Measurements from ENCODE around the gene ANXA5. TPM values are rescaled to one million over a fixed set of nuclear protein-coding genes. Genes with fewer than 3 reads are reported as not detected.

ANXA5 gene
- total RNA-seq, 2 donors from 2014 or later: 212 to 241 TPM

DNA sequence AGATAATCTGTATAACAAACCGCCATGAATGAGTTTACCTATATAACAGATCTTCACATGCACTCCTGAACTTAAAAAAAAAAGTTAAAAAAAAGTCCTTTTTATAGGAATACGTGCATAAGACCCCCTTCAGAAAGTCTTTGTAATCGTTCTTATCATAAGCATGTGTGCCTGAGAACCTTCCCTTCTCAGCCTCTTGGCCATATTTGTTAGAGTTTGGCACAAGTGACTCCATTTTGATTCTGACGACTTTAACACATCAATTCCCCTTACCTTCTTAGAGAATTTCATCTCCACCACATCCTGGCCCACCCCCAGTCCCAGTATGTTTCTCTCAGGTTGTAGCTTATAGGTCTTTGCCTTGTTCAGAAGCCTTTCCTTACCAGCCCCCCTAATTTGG, 16.0 kb upstream of the ANXA5 start:
- Mint-ChIP-seq H3K36me3 (ENCODE audit: low read depth) (no peaks in the 10 kb centered on the region), H3K9me3 (no peaks in the 10 kb centered on the region), H3K4me3 (no peak overlapping the region), H3K4me1 (peaks cover 15% of the 10 kb centered on the region), H3K27me3 (ENCODE audit: insufficient read depth) (no peaks in the 10 kb centered on the region), H3K27ac (no peak overlapping the region)
- no peak overlapping the region for H3K27ac ChIP-seq (ENCODE audit: low read depth, low read length)
- TF ChIP-seq, protein P1, sequence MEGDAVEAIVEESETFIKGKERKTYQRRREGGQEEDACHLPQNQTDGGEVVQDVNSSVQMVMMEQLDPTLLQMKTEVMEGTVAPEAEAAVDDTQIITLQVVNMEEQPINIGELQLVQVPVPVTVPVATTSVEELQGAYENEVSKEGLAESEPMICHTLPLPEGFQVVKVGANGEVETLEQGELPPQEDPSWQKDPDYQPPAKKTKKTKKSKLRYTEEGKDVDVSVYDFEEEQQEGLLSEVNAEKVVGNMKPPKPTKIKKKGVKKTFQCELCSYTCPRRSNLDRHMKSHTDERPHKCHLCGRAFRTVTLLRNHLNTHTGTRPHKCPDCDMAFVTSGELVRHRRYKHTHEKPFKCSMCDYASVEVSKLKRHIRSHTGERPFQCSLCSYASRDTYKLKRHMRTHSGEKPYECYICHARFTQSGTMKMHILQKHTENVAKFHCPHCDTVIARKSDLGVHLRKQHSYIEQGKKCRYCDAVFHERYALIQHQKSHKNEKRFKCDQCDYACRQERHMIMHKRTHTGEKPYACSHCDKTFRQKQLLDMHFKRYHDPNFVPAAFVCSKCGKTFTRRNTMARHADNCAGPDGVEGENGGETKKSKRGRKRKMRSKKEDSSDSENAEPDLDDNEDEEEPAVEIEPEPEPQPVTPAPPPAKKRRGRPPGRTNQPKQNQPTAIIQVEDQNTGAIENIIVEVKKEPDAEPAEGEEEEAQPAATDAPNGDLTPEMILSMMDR (conservative IDR thresholded peaks at IDR 0.05): no peak
- H3K27me3 ChIP-seq (ENCODE audit: control insufficient read depth, insufficient read depth, low read length, poor library complexity, severe bottlenecking): no peaks in the 10 kb centered on the region
- no peak for DNase-seq
- H3K36me3 ChIP-seq (ENCODE audit: control insufficient read depth, insufficient read depth, low read length): no peaks in the 10 kb centered on the region
- peaks cover 6% of the 10 kb centered on the region for H3K4me1 ChIP-seq (ENCODE audit: control insufficient read depth, insufficient read depth, low read length)
- WGBS, 2 experiments (ENCODE audit: insufficient coverage in 1 of 2, insufficient read length in 1 of 2): 72 to 86% methylated on average over 3 to 4 of the region's 4 CpGs
- no peak overlapping the region for H3K4me3 ChIP-seq (ENCODE audit: low read length)
- no peak overlapping the region for H3K9ac ChIP-seq (ENCODE audit: extremely low read depth, low read length, poor library complexity, severe bottlenecking)
- no peaks in the 10 kb centered on the region for H3K9me3 ChIP-seq (ENCODE audit: control insufficient read depth, low read length)

DNA sequence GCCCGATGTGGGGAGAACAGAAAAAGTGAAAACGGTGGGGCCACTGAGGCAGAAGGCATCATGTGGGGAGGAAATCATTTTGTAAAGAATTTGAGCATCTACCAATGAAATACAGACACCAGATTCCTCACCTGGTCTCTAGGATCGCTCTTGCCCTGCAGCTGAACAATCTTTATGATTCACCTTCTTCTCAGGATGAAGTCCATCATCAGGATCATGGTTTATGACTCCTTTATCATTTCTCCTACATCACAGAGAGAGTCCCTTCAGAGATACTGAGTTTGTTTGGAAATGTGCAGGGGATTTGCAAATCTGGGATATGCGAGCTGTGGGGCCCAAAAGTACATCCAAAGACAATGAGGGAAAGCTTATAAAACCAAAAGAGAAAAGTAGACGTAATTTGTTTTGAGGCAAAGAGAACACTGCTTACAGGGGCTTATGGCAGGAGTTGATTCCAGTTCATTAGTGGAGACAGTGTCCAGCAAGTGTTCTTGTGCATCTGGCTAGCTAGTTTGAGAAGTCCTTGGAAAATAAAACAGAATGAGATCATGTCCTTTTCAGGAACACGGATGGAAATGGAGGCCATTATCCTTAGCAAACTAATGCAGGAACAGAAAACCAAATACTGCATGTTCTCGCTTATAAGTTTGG, 15.3 kb upstream of the ANXA5 start:
- Mint-ChIP-seq H3K36me3 (ENCODE audit: low read depth) (no peaks in the 10 kb centered on the region), H3K9me3 (no peaks in the 10 kb centered on the region), H3K27ac (peak overlapping the region; percentile 86), H3K4me3 (peak overlapping the region; percentile 44), H3K4me1 (peaks cover 15% of the 10 kb centered on the region), H3K27me3 (ENCODE audit: insufficient read depth) (no peaks in the 10 kb centered on the region)
- TF ChIP-seq, protein P1 (conservative IDR thresholded peaks at IDR 0.05): no peak
- H3K9me3 ChIP-seq (ENCODE audit: control insufficient read depth, low read length): no peaks in the 10 kb centered on the region
- peak overlapping the region; percentile 82 for H3K27ac ChIP-seq (ENCODE audit: low read depth, low read length)
- H3K27me3 ChIP-seq (ENCODE audit: control insufficient read depth, insufficient read depth, low read length, poor library complexity, severe bottlenecking): no peaks in the 10 kb centered on the region
- peaks cover 6% of the 10 kb centered on the region for H3K4me1 ChIP-seq (ENCODE audit: control insufficient read depth, insufficient read depth, low read length)
- H3K36me3 ChIP-seq (ENCODE audit: control insufficient read depth, insufficient read depth, low read length): no peaks in the 10 kb centered on the region
- 57 to 62% methylated on average over 6 to 7 of the region's 7 CpGs for WGBS, 2 experiments (ENCODE audit: insufficient coverage in 1 of 2, insufficient read length in 1 of 2)
- peak overlapping the region; percentile 75 for H3K4me3 ChIP-seq (ENCODE audit: low read length)
- H3K9ac ChIP-seq (ENCODE audit: extremely low read depth, low read length, poor library complexity, severe bottlenecking): no peak overlapping the region
- DNase-seq: no peak

DNA sequence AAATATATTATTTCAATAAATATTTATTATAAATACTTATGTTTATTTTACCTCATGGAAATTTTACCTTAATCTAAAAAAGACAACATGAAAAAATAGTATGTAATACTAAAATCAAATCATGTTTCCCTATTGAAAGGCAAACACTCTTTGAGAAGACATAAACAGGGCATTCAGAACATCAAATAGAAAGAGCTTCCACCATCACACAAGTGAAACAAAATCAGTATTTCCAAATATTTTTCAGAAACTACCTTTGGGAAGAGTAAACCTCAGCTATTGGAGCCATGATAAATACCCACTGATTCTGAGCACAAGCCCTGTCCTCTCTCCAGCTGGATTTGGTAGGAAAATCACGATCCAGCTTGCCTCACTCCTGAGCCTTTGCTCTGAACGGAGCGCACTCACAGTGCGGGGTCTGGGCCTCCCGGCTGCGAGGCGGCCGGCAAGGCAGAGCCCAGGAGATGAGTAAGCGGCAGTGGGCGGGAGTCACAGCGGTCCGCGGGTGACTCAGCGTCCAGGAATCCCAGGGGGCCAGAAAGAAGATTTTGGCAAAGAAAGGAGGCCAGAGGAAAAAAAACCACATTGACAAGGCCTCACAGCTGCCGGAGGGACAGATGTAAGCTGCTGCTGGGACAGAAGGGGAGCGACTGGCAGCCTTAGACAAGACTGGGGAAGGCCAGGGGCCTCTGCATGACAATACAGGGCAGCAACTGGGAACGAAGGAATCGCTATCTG, 14.7 kb upstream of the ANXA5 start:
- Histone ChIP-seq H3K9me3 (ENCODE audit: control insufficient read depth, low read length) (no peaks in the 10 kb centered on the region), H3K27ac (ENCODE audit: low read depth, low read length) (peak overlapping the region; percentile 82), H3K4me3 (ENCODE audit: low read length) (peak overlapping the region; percentile 75), H3K36me3 (ENCODE audit: control insufficient read depth, insufficient read depth, low read length) (no peaks in the 10 kb centered on the region), H3K4me1 (ENCODE audit: control insufficient read depth, insufficient read depth, low read length) (peaks cover 6% of the 10 kb centered on the region), H3K9ac (ENCODE audit: extremely low read depth, low read length, poor library complexity, severe bottlenecking) (no peak overlapping the region), H3K27me3 (ENCODE audit: control insufficient read depth, insufficient read depth, low read length, poor library complexity, severe bottlenecking) (no peaks in the 10 kb centered on the region)
- Mint-ChIP-seq H3K27ac (peak overlapping the region; percentile 86), H3K36me3 (ENCODE audit: low read depth) (no peaks in the 10 kb centered on the region), H3K4me1 (peaks cover 17% of the 10 kb centered on the region), H3K27me3 (ENCODE audit: insufficient read depth) (no peaks in the 10 kb centered on the region), H3K4me3 (peak overlapping the region; percentile 44), H3K9me3 (no peaks in the 10 kb centered on the region)
- peak; percentile 97 for DNase-seq
- TF ChIP-seq, protein P1 (conservative IDR thresholded peaks at IDR 0.05): no peak
- WGBS, 2 experiments (ENCODE audit: insufficient coverage in 1 of 2, insufficient read length in 1 of 2): 1 to 3% methylated on average over 7 to 18 of the region's 18 CpGs
